ENCODE results near the gene DIDO1.

DNA sequence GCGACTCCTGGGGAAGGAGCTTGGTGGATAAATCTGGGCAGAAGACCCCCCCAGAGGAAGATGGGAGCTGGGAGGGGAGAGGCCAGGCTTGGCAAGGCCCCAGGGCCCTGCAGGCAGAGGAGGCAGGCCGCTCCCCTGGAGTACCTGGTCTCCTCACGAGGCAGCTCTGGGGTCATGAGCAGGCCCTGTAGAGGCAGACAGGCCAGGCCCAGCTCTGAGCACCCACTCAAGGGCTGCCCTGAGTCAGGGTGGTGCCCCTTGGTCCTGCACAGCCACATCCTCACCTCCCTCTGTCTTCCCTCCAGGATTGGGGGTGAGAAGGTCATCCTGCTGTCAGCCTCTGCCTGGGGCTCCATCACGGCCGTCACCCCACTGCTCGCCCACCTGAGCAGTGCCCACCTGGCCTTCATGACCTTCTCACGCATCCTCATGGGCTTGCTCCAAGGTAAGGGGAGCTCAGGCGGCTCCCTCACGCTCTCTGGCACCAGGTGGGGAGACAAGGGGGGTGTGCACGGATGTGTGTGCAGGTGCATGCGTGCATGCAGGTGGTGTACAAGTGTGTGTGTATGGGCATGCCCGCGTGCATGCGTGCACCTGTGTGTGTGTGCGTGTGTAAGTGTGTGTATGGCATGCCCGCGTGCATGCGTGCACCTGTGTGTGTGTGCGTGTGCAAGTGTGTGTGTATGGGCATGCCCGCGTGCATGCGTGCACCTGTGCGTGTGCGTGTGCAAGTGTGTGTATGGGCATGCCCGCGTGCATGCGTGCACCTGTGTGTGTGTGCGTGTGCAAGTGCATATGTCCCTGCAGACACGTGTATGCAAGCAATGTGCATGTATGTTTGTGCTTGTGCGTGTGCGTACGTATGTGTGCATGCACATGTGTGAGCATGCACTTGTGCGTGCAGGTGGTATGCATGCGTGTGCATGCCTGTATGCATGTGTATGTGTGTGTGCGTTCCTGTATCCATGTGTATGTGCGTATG, 31.1 kb upstream of the DIDO1 start:
- TF ChIP-seq CTCF (IDR thresholded peaks at IDR 0.05; ENCODE audit: low read depth, low read length) (no peak), EZH2phosphoT487 (IDR thresholded peaks at IDR 0.05; ENCODE audit: low read depth) (no peak)
